Esophagus (tissue), 2 donors: Measurements from ENCODE around the gene SLC35G1. TPM values are rescaled to one million over a fixed set of nuclear protein-coding genes. Genes with fewer than 3 reads are reported as not detected.

Source experiments
- H3K27ac ChIP-seq, 2 donors: one replicate each; pipeline ENCODE4 v1.5.1; 2013; ENCODE audit warnings: low read depth in 2 of 2, mild to moderate bottlenecking in 2 of 2, inconsistent platforms in 1 of 2, low read length in 1 of 2, moderate library complexity in 1 of 2
- H3K27me3 ChIP-seq, 2 donors: one replicate each; pipeline ENCODE4 v1.6.1; 2013; ENCODE audit warnings: low read length in 2 of 2, control low read depth in 1 of 2, mild to moderate bottlenecking in 1 of 2; ENCODE audit not compliant: insufficient read depth in 2 of 2, control insufficient read depth in 1 of 2
- H3K36me3 ChIP-seq, 2 donors: one replicate each; pipeline ENCODE4 v1.6.1; 2013; ENCODE audit warnings: low read length in 1 of 2; ENCODE audit not compliant: control insufficient read depth in 2 of 2, insufficient read depth in 2 of 2
- H3K4me1 ChIP-seq, 2 donors: one replicate each; pipeline ENCODE4 v1.6.1; 2013; ENCODE audit warnings: low read length in 1 of 2; ENCODE audit not compliant: control insufficient read depth in 2 of 2, insufficient read depth in 2 of 2
- H3K4me3 ChIP-seq, 2 donors: one replicate each; pipeline ENCODE4 v1.5.1; 2013; ENCODE audit warnings: low read length in 2 of 2, mild to moderate bottlenecking in 2 of 2, low read depth in 1 of 2, moderate library complexity in 1 of 2
- H3K9me3 ChIP-seq, 2 donors: one replicate each; pipeline ENCODE4 v1.6.1; 2013; ENCODE audit warnings: mild to moderate bottlenecking in 2 of 2, low read depth in 1 of 2, low read length in 1 of 2, moderate library complexity in 1 of 2; ENCODE audit not compliant: control insufficient read depth in 2 of 2, insufficient read depth in 1 of 2
- whole genome bisulfite sequencing, 2 donors: extraction: QIAGEN DNeasy Blood & Tissue Kit; methylation state at CpG; one replicate each; pipeline ENCODE4 v1.1.7; 2013; 5-methylcytosine and 5-hydroxymethylcytosine counted together
- polyA plus RNA-seq, 2 donors: library from polyadenylated mRNA; stranded (reverse); fragments of 200-250 nt; gene quantifications; one replicate each; pipeline ENCODE4 v1.2.3, GENCODE V29; 2013
- donor health status: healthy with polysubstance abuse.
- donor health status: Bipolar disorder and iron deficiency.

Gene SLC35G1
- polyA plus RNA-seq, 2 donors: 0.73 to 1.4 TPM

DNA sequence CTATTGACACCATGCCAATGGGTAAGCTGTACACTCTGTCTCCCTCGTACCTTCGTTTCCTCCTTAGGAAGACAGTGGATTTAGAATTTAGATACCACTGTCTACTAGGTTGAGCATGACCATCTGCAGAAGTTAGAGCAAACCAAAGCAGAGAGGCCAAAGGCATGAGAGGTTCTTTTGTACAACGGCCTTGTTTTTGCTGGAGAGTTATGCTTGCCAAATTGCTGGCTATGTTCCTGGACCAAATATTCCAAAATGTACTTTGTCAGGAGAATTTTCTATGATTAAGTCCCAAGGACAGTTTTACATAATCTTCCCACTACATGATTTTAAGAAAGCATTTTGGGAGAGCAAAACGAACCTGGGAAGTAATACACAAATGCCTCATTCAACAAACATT, 52.0 kb downstream of the SLC35G1 start:
- H3K9me3 ChIP-seq: no peaks in the 10 kb centered on the region
- no peaks in the 10 kb centered on the region for H3K27me3 ChIP-seq
- 70 to 71% methylated on average over 4 of the region's 4 CpGs for WGBS, 2 donors
- H3K36me3 ChIP-seq: no peaks in the 10 kb centered on the region
- H3K4me1 ChIP-seq: no peaks in the 10 kb centered on the region
- no peak overlapping the region for H3K4me3 ChIP-seq
- no peak overlapping the region for H3K27ac ChIP-seq

GRCh38 chr10:93947055-93947454, 53.3 kb downstream of the SLC35G1 start:
- Histone ChIP-seq H3K27ac (no peak overlapping the region), H3K36me3 (no peaks in the 10 kb centered on the region), H3K27me3 (no peaks in the 10 kb centered on the region), H3K9me3 (no peaks in the 10 kb centered on the region), H3K4me1 (no peaks in the 10 kb centered on the region), H3K4me3 (no peak overlapping the region)
- 68 to 74% methylated on average over 8 of the region's 8 CpGs for WGBS, 2 donors

DNA sequence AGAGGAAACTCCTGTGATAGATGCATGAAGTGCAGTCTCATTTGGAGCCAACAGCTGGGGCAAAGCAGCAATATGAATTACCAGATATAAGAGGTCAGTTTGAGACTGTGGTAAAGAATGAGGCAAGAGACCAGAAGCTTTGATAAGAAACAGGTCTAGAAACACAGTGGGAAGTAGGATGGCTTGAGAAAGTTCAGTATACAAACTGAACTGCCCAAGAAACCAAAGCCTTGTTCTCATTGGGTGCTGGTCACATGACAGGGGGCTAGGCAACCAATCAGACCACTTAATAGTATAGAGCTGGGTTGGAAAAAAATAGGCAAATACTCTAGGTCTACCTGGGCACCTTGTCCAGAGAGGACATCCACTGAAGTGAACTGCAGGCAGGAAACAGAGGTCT, 53.7 kb downstream of the SLC35G1 start:
- Histone ChIP-seq H3K27ac (no peak overlapping the region), H3K4me3 (no peak overlapping the region), H3K9me3 (no peaks in the 10 kb centered on the region), H3K27me3 (no peaks in the 10 kb centered on the region), H3K36me3 (no peaks in the 10 kb centered on the region), H3K4me1 (no peaks in the 10 kb centered on the region)

DNA sequence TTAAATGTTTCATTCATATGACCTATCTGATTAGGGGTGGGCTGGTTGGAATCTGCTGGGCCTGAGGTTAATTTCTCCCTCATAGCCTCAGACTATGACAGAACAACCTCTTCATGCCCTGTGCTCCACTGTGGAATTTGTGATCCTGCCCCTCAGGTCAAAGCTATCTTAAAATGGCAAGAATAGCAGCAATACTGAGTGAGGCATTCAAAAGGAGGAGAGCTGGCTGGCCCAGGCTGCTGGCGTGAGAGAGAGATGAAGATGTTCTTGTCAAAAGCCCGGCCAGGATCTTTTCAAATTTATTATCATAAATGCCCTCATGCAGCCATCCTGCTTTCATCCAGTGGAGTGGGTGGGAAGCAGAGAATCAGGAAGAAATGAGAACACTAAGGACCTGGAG, 58.1 kb downstream of the SLC35G1 start:
- H3K9me3 ChIP-seq: no peaks in the 10 kb centered on the region
- 83 to 85% methylated on average over 2 of the region's 2 CpGs for WGBS, 2 donors
- H3K36me3 ChIP-seq: peaks cover 0 to 3% of the 10 kb centered on the region in 2 donors
- H3K27ac ChIP-seq: no peak overlapping the region
- no peak overlapping the region for H3K4me3 ChIP-seq
- H3K4me1 ChIP-seq: no peaks in the 10 kb centered on the region
- no peaks in the 10 kb centered on the region for H3K27me3 ChIP-seq

Other genes with a start within 250 kb of the SLC35G1 start
- 10 to 100 TPM in 1 of 2 donors, 1 to 10 TPM in 1; 4.9 to 12.9 TPM for gene FRA10AC1, start 191.4 kb upstream of the SLC35G1 start, polyA plus RNA-seq
- gene LGI1, start 136.0 kb upstream of the SLC35G1 start, polyA plus RNA-seq: 1 to 10 TPM in 1 of 2 donors, under 1 TPM in 1; 0.88 to 1.0 TPM
- 1 to 10 TPM in 1 of 2 donors, under 1 TPM in 1; 0.85 to 1.1 TPM for gene PLCE1, start 100.0 kb downstream of the SLC35G1 start, polyA plus RNA-seq